ENCODE results near the gene PIGK.
"Not testable (repeated sequence)": the region's sequence is repeated elsewhere in the genome, so short reads cannot be mapped to it uniquely, and the experiment has no call there.

Gene PIGK

DNA sequence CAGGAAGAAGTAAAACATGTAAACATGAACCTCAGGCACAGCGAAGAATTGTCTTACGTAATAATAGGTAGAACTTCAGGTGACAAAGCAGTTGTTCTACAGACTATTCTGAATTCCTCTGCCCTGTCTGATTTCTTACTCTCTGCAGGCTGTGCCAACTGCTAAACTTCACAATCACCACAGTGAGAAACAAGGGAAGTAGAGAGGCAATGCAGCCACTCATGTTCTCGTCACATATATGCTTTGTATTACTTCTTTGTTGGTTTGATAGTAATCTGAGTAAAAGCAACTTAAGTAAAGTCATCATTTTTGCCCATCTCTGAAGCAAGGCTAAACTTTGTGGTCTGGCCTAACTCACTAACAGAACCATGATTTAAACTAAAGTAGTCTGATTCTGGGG lies 21.9 kb downstream of the PIGK start:
- 80 to 100% methylated on average over 1 to 2 of the region's 3 CpGs for WGBS, 2 experiments (ENCODE audit: insufficient coverage in 2 of 2)
- H3K27ac ChIP-seq (ENCODE audit: low read depth, low read length, severe bottlenecking): no peak overlapping the region
- H3K36me3 ChIP-seq (ENCODE audit: control insufficient read depth, insufficient read depth, low read length): no peaks in the 10 kb centered on the region
- H3K4me3 ChIP-seq (ENCODE audit: extremely low read depth, insufficient read depth, low read length, poor library complexity, severe bottlenecking): no peak overlapping the region
- no peaks in the 10 kb centered on the region for H3K9me3 ChIP-seq (ENCODE audit: control insufficient read depth, low read length)
- H3K4me1 ChIP-seq (ENCODE audit: control insufficient read depth, insufficient read depth, low read length, poor library complexity, severe bottlenecking): no peaks in the 10 kb centered on the region

DNA sequence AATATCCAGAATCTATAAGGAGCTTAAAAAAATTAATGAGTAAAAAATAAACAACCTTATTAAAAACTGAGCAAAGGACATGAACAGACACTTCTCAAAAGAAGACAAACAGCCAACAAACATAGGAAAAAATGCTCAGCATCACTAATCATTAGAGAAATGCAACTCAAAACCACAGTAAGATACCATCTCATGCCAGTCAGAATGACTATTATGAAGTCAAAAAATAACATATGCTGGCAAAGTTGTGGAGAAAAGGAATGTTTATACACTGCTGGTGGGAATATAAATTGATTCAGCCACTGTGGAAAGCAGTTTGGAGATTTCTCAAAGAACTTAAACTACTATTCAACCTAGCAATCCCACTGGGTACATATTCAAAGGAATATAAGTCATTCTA lies 25.3 kb downstream of the PIGK start:
- Histone ChIP-seq H3K9me3 (ENCODE audit: control insufficient read depth, low read length) (no peaks in the 10 kb centered on the region), H3K36me3 (ENCODE audit: control insufficient read depth, insufficient read depth, low read length) (no peaks in the 10 kb centered on the region), H3K27ac (ENCODE audit: low read depth, low read length, severe bottlenecking) (no peak overlapping the region), H3K4me3 (ENCODE audit: extremely low read depth, insufficient read depth, low read length, poor library complexity, severe bottlenecking) (no peak overlapping the region), H3K4me1 (ENCODE audit: control insufficient read depth, insufficient read depth, low read length, poor library complexity, severe bottlenecking) (no peaks in the 10 kb centered on the region)

- Histone ChIP-seq H3K4me1 (ENCODE audit: control insufficient read depth, insufficient read depth, low read length, poor library complexity, severe bottlenecking) (no peaks in the 10 kb centered on the region), H3K9me3 (ENCODE audit: control insufficient read depth, low read length) (no peaks in the 10 kb centered on the region), H3K27ac (ENCODE audit: low read depth, low read length, severe bottlenecking) (no peak overlapping the region), H3K36me3 (ENCODE audit: control insufficient read depth, insufficient read depth, low read length) (no peaks in the 10 kb centered on the region), H3K4me3 (ENCODE audit: extremely low read depth, insufficient read depth, low read length, poor library complexity, severe bottlenecking) (no peak overlapping the region)
- WGBS, 2 experiments (ENCODE audit: insufficient coverage in 2 of 2): 80 to 100% methylated on average over 1 to 2 of the region's 4 CpGs
These were observed 30.5 kb downstream of the PIGK start for GRCh38 chr1:77188770-77189169.

- not testable (repeated sequence) for H3K9me3 ChIP-seq (ENCODE audit: control insufficient read depth, low read length); H3K4me1 ChIP-seq (ENCODE audit: control insufficient read depth, insufficient read depth, low read length, poor library complexity, severe bottlenecking); H3K36me3 ChIP-seq (ENCODE audit: control insufficient read depth, insufficient read depth, low read length); H3K4me3 ChIP-seq (ENCODE audit: extremely low read depth, insufficient read depth, low read length, poor library complexity, severe bottlenecking); H3K27ac ChIP-seq (ENCODE audit: low read depth, low read length, severe bottlenecking)
- WGBS, 2 experiments (ENCODE audit: insufficient coverage in 2 of 2): 85 to 90% methylated on average over 4 of the region's 4 CpGs
These were observed 32.3 kb downstream of the PIGK start for GRCh38 chr1:77186907-77187306.

DNA sequence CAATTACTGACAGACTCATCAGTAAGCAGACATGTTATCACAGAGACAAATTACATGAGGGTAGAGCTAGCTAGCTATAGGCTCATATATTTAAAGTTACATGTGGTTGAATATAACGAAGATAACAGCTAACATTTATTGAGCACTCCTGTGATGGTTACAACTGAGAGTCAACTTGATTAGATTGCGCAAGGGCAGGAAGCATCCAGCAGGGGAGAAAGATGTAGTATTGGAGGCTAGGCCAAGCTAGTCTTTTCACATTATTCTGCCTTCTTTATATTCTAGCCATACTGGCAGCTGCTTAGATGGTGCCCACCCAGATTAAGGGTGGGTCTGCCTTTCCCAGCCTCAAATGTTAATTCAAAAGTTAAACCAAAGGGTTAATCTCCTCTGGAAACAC lies 37.1 kb downstream of the PIGK start:
- 100% methylated on average over 2 of the region's 2 CpGs; no CpG with 5 or more reads in 1 of the 2 experiments for WGBS, 2 experiments (ENCODE audit: insufficient coverage in 2 of 2)
- Histone ChIP-seq H3K36me3 (ENCODE audit: control insufficient read depth, insufficient read depth, low read length) (no peaks in the 10 kb centered on the region), H3K27ac (ENCODE audit: low read depth, low read length, severe bottlenecking) (no peak overlapping the region), H3K4me3 (ENCODE audit: extremely low read depth, insufficient read depth, low read length, poor library complexity, severe bottlenecking) (no peak overlapping the region), H3K9me3 (ENCODE audit: control insufficient read depth, low read length) (peaks cover 12% of the 10 kb centered on the region), H3K4me1 (ENCODE audit: control insufficient read depth, insufficient read depth, low read length, poor library complexity, severe bottlenecking) (no peaks in the 10 kb centered on the region)

GRCh38 chr1:77179632-77180031 lies 39.6 kb downstream of the PIGK start:
- Histone ChIP-seq H3K27ac (ENCODE audit: low read depth, low read length, severe bottlenecking) (no peak overlapping the region), H3K4me3 (ENCODE audit: extremely low read depth, insufficient read depth, low read length, poor library complexity, severe bottlenecking) (no peak overlapping the region), H3K4me1 (ENCODE audit: control insufficient read depth, insufficient read depth, low read length, poor library complexity, severe bottlenecking) (no peaks in the 10 kb centered on the region), H3K9me3 (ENCODE audit: control insufficient read depth, low read length) (peaks cover 28% of the 10 kb centered on the region), H3K36me3 (ENCODE audit: control insufficient read depth, insufficient read depth, low read length) (no peaks in the 10 kb centered on the region)
- WGBS, 2 experiments (ENCODE audit: insufficient coverage in 2 of 2): no CpG with 5 or more reads among the region's 1 CpG

- no peaks in the 10 kb centered on the region for H3K36me3 ChIP-seq (ENCODE audit: control insufficient read depth, insufficient read depth, low read length)
- H3K4me3 ChIP-seq (ENCODE audit: extremely low read depth, insufficient read depth, low read length, poor library complexity, severe bottlenecking): no peak overlapping the region
- no peak overlapping the region for H3K27ac ChIP-seq (ENCODE audit: low read depth, low read length, severe bottlenecking)
- H3K9me3 ChIP-seq (ENCODE audit: control insufficient read depth, low read length): peaks cover 46% of the 10 kb centered on the region
- 88 to 92% methylated on average over 1 to 2 of the region's 3 CpGs for WGBS, 2 experiments (ENCODE audit: insufficient coverage in 2 of 2)
- no peaks in the 10 kb centered on the region for H3K4me1 ChIP-seq (ENCODE audit: control insufficient read depth, insufficient read depth, low read length, poor library complexity, severe bottlenecking)
These were observed 43.9 kb downstream of the PIGK start for GRCh38 chr1:77175230-77175844.

- Histone ChIP-seq H3K4me3 (ENCODE audit: extremely low read depth, insufficient read depth, low read length, poor library complexity, severe bottlenecking) (no peak overlapping the region), H3K9me3 (ENCODE audit: control insufficient read depth, low read length) (peaks cover 27% of the 10 kb centered on the region)
- WGBS, 2 experiments (ENCODE audit: insufficient coverage in 2 of 2): 100% methylated on average over 1 of the region's 2 CpGs; no CpG with 5 or more reads in 1 of the 2 experiments
These were observed 48.5 kb downstream of the PIGK start for GRCh38 chr1:77170687-77171086.

GRCh38 chr1:77168358-77168757 lies 50.9 kb downstream of the PIGK start:
- Histone ChIP-seq H3K4me1 (ENCODE audit: control insufficient read depth, insufficient read depth, low read length, poor library complexity, severe bottlenecking) (no peaks in the 10 kb centered on the region), H3K36me3 (ENCODE audit: control insufficient read depth, insufficient read depth, low read length) (no peaks in the 10 kb centered on the region), H3K4me3 (ENCODE audit: extremely low read depth, insufficient read depth, low read length, poor library complexity, severe bottlenecking) (no peak overlapping the region), H3K27ac (ENCODE audit: low read depth, low read length, severe bottlenecking) (no peak overlapping the region), H3K9me3 (ENCODE audit: control insufficient read depth, low read length) (peaks cover 6% of the 10 kb centered on the region)
- WGBS, 2 experiments (ENCODE audit: insufficient coverage in 2 of 2): no CpG with 5 or more reads among the region's 1 CpG

More at GRCh38 chr1:77170687-77171086, 48.5 kb downstream of the PIGK start:
- no peak overlapping the region for H3K27ac ChIP-seq (ENCODE audit: low read depth, low read length, severe bottlenecking)
- H3K36me3 ChIP-seq (ENCODE audit: control insufficient read depth, insufficient read depth, low read length): no peaks in the 10 kb centered on the region
- no peaks in the 10 kb centered on the region for H3K4me1 ChIP-seq (ENCODE audit: control insufficient read depth, insufficient read depth, low read length, poor library complexity, severe bottlenecking)

DNA sequence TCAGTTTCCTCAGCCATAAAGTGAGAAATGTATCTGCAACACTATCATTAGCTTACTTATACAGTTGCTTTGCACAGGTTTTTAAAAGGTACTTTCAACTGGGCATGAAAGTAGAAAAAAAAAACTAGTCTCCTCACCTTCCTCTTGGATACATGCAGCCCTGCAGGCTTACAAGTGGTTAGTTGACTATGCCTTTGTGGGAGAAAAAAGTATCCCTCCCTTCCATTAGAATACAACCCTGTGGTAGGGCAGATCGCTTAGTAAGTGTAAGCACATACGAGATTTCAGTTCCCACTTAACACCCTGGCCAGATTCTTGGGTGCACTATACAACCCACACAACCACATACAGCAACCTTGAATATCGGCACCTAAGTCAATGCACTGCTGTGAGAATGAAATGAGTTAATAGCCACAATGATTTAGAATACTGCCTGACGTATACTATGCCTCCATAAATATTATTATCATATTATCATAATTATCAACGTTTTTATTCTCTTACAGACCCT lies 54.7 kb downstream of the PIGK start:
- WGBS, 2 experiments (ENCODE audit: insufficient coverage in 2 of 2): 73% methylated on average over 2 of the region's 5 CpGs; no CpG with 5 or more reads in 1 of the 2 experiments
- no peak overlapping the region for H3K27ac ChIP-seq (ENCODE audit: low read depth, low read length, severe bottlenecking)
- no peak overlapping the region for H3K4me3 ChIP-seq (ENCODE audit: extremely low read depth, insufficient read depth, low read length, poor library complexity, severe bottlenecking)
- peaks cover 7% of the 10 kb centered on the region for H3K36me3 ChIP-seq (ENCODE audit: control insufficient read depth, insufficient read depth, low read length)
- H3K4me1 ChIP-seq (ENCODE audit: control insufficient read depth, insufficient read depth, low read length, poor library complexity, severe bottlenecking): no peaks in the 10 kb centered on the region
- H3K9me3 ChIP-seq (ENCODE audit: control insufficient read depth, low read length): no peaks in the 10 kb centered on the region

DNA sequence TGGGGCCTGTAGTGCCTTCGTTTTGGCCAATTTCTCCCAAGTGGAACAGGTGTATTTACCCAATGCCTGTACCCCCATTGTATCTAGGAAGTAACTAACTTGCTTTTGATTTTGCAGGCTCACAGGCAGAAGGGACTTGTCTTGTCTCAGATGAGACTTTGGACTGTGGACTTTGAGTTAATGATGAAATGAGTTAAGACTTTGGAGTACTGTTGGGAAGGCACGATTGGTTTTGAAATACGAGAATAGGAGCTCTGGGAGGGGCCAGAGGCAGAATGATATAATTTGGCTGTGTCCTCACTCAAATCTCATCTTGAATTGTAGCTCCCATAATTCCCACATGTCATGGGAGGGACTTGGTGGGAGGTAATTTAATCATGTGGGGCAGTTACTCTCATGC lies 59.5 kb downstream of the PIGK start:
- H3K4me3 ChIP-seq (ENCODE audit: extremely low read depth, insufficient read depth, low read length, poor library complexity, severe bottlenecking); H3K4me1 ChIP-seq (ENCODE audit: control insufficient read depth, insufficient read depth, low read length, poor library complexity, severe bottlenecking): not testable (repeated sequence)

More for the DNA sequence above, 59.5 kb downstream of the PIGK start:
- H3K9me3 ChIP-seq (ENCODE audit: control insufficient read depth, low read length); H3K36me3 ChIP-seq (ENCODE audit: control insufficient read depth, insufficient read depth, low read length); H3K27ac ChIP-seq (ENCODE audit: low read depth, low read length, severe bottlenecking): not testable (repeated sequence)
- WGBS, 2 experiments (ENCODE audit: insufficient coverage in 2 of 2): 82 to 93% methylated on average over 2 to 3 of the region's 3 CpGs
